ENCODE data around the gene MTUS2.

GRCh38 chr13:28865951-28866350 is 45.8 kb downstream of the MTUS2 start:
- TF ChIP-seq CTCF (IDR thresholded peaks at IDR 0.05; ENCODE audit: borderline replicate concordance, extremely low read depth, low read length, poor library complexity, severe bottlenecking) (no peak), EZH2 (IDR thresholded peaks at IDR 0.05; ENCODE audit: borderline replicate concordance, low read depth, low read length, severe bottlenecking) (no peak)

Data from DND-41 (cell line).